ENCODE measurements around the gene BRAT1. TPM values are rescaled to one million over a fixed set of nuclear protein-coding genes. Genes with fewer than 3 reads are reported as not detected.

Gene BRAT1
- total and polyA plus RNA-seq, 11 donors = 10.9 to 27.8 (median 14.9) TPM

- DNase-seq = peak in 1 of 5 donors; percentile 67
Observed at GRCh38 chr7:2494191-2495130, 60.9 kb downstream of the BRAT1 start.

GRCh38 chr7:2493205-2494164, 61.8 kb downstream of the BRAT1 start:
- no peak overlapping the region for H3K4me3 ChIP-seq
- H3K4me1 ChIP-seq = peaks cover 7 to 52% (median 41%) of the 10 kb centered on the region in 12 donors
- H3K27ac ChIP-seq = peak overlapping the region in 3 of 12 donors; percentile 18 to 38 (median 34)
- no peaks in the 10 kb centered on the region for H3K36me3 ChIP-seq
- WGBS, 4 donors = 29 to 40% (median 34%) methylated on average over 10 of the region's 11 CpGs
- peak in 2 of 4 donors; percentile 10 to 12 for ATAC-seq
- peaks cover 0 to 11% (median 0%) of the 10 kb centered on the region in 9 donors for H3K27me3 ChIP-seq
- no peak for DNase-seq
- TF ChIP-seq POLR2A (IDR thresholded peaks at IDR 0.05) = no peak
- TF ChIP-seq CTCF (IDR thresholded peaks at IDR 0.05) = no peak
- H3K9me3 ChIP-seq = no peaks in the 10 kb centered on the region
- intact Hi-C loops (cut with DNase I) = no loop called here

More at GRCh38 chr7:2494191-2495130, 60.9 kb downstream of the BRAT1 start:
- peak overlapping the region in 1 of 12 donors; percentile 34 for H3K27ac ChIP-seq
- TF ChIP-seq POLR2A (IDR thresholded peaks at IDR 0.05) (no peak), CTCF (IDR thresholded peaks at IDR 0.05) (no peak)
- 57 to 62% (median 61%) methylated on average over 15 to 32 of the region's 32 CpGs for WGBS, 4 donors
- ATAC-seq = peak in 3 of 4 donors; percentile 37 to 64 (median 59)
- intact Hi-C loops (cut with DNase I) = no loop called here
- no peak overlapping the region for H3K4me3 ChIP-seq
- peaks cover 0 to 11% (median 0%) of the 10 kb centered on the region in 9 donors for H3K27me3 ChIP-seq
- no peaks in the 10 kb centered on the region for H3K9me3 ChIP-seq
- H3K4me1 ChIP-seq = peaks cover 3 to 43% (median 31%) of the 10 kb centered on the region in 12 donors
- H3K36me3 ChIP-seq = no peaks in the 10 kb centered on the region

- intact Hi-C loops (cut with DNase I) = no loop called here
- Histone ChIP-seq H3K27me3 (peaks cover 0 to 1% (median 0%) of the 10 kb centered on the region in 9 donors), H3K4me1 (peaks cover 14 to 65% (median 54%) of the 10 kb centered on the region in 12 donors), H3K27ac (no peak overlapping the region), H3K9me3 (no peaks in the 10 kb centered on the region), H3K36me3 (no peaks in the 10 kb centered on the region), H3K4me3 (no peak overlapping the region)
- no peak for TF ChIP-seq POLR2A (IDR thresholded peaks at IDR 0.05)
- TF ChIP-seq CTCF (IDR thresholded peaks at IDR 0.05) = no peak
- ATAC-seq = no peak
- no peak for DNase-seq
- 96 to 99% (median 98%) methylated on average over 2 of the region's 2 CpGs for WGBS, 4 donors
Observed at GRCh38 chr7:2492038-2492437, 63.3 kb downstream of the BRAT1 start.
